NCI-H128 (cell line): ENCODE measurements around the gene COMT.

Source experiments
- DNase-seq: peaks from one replicate; lab custom pipeline; 2025; ENCODE audit not compliant: unreplicated experiment; lab: John Stamatoyannopoulos, UW

The COMT gene

DNA sequence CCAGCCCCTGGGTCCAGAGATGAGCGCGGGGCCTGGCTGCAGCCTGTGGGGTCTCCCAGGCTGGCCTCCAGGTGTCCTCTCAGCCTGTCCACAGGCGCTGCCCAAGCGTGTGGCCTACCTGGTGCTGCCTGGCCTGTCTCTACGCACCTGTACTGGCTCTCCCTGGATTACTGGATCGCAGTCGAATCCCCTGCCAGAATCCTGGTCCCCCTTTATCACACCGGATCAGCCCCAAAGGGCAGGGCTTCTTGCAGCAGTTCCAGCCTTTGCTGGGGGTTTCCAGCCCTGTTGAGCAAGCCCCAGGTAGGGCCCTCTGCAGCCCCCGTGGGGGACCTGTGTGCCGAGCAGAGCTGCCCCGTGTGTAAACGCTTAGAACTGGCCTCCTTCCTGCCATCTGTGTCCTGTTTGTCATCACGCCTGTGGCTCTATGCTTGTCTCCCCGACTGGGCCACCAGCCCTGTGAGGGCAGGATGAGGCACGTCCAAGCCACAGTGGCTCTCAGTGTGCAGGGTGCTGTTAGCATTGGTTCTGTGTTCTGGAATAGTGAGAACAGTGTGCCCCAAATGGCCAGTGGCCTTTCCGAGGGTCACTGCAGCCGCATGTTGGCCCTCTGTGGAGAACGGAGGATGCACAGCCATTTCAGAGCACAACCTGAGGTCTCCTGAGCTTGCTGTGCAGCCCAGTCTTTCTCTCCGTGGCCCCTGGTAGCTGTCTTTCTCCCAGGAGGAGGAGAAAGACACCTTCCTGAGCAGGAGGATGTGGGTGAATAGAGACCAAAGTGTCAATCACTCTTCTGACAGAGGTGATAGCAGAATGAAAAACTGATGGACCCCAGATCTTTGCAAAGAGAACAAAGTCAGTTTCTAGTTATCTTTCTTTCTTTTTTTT, 13.9 kb downstream of the COMT start:
- no peak for DNase-seq

DNA sequence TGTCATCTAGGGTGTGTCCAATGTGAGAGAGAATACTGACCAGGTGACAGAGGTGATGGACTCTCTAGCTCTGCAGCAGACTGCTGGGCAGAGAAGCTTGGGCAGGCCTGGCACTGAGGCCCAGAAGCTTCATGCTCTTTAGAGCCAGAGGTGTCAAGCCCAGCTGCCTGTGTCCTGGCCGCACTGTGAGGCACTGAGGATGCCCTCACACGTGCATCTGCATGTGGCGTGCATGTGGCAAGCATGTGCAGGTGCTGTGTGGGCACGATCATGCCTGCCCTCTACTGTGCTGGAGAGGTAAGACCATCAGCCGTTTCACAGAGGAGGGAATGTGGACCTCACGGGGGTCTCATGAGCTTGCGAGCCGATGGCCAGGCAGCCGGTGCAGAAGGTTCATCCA, 15.9 kb downstream of the COMT start:
- DNase-seq: no peak

DNA sequence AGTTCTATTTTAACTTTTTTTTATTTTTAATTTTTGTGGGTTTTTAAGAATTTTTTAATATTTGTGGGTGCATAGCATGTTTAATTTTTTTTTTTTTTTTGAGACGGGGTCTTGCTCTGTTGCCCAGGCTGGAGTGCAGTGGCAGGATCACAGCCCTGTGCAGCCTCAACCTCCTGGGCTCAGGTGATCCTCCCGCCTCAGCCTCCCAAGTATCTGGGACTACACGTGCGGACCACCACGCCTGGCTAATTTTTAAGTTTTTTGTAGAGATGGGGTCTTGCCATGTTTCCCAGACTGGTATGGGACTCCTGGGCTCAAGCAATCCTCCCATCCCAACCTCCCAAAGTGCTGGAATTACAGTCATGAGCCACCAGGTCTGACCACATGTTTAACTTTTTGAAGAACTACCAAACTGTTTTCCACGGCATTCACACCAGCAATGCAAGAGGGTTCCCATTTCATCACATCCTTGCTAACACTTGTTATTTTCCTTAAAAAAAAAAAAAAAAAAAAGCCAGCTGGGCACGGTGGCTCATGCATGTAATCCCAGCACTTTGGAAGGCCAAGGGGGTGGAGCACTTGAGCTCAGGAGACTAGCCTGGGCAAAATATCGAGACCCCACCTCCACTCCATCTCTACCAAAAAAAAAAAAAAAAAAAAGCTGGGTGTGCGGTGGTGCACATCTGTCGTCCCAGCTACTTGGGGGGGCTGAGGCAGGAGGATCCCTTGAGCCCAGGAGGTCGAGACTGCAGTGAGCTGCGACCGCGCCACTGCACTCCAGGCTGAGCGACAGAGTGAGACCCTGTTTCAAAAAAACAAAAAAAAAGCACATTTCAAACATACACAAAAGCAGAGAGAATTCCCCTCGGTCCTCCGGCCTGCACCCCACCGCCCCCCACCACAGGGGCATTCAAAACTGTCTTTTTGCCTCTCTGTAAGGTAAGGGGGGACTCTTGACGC, 16.8 kb downstream of the COMT start:
- no peak for DNase-seq

DNA sequence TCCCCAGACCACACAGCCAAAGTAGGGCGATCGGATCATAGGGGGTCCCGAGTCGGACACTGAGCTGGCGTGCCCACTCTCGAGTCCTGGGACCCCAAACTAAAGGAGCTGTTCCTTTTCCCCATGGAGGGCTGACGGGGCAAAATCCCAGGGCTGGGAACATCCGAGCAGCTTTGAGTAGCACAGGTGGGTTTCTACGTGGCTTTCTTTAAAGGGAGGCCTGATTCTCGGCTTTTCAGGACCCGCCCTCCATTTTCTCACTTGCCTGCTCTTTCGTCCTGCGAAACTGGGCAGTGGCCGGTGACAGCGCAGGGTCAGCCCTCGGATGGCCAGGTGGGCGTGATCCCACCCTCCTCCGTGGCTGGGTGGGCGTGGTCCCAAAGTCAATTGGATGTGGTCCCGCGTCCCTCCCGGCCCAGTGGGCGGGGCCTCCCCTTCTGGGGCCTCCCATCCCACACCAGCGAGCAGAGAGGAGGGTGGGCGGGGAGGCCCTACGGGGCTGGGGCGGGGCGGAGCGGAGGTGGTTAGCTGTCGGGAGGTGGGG, 17.5 kb downstream of the COMT start:
- DNase-seq: no peak

DNA sequence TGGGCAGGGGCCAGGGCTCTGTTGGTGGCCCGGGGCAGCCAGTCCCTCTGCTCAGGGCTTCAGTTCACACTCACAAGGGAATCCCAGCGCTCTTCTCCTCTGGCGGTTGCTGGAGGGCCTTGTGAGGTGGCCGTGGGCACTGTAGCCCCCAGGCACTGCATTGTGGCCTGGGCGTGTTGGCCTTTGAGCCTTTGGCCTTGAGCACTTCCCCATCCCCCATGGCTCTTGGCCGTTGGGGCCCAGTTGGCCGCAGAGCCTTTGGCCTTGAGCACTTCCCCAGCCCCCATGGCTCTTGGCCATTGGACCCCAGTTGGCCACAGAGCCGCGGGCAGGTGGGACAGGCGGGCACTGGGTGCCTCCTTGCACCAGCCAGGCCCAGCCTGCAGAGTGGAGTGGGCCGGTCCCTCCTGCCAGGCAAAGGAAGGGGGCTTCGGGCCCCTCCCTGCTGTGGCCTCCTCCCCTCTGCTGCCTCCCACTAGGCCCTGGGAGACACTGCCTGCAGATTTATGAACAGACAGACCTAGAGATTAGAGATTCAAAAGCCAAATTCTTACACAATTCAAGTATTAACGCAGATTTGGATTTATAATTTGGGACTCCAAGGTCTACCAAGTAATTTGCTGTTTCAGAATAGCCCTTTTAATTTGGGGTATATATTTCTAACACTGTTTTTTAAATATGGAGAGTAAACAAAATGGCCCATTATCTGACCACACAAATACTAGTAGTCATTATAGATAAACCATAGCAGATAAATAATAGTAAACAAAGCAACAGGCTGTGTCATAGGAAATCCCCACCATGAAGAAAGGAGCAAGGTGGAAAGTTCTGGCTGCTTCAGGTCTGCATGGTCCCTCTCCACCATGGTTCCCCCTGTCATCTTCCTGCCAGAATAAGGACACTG, 18.3 kb downstream of the COMT start:
- DNase-seq: no peak

DNA sequence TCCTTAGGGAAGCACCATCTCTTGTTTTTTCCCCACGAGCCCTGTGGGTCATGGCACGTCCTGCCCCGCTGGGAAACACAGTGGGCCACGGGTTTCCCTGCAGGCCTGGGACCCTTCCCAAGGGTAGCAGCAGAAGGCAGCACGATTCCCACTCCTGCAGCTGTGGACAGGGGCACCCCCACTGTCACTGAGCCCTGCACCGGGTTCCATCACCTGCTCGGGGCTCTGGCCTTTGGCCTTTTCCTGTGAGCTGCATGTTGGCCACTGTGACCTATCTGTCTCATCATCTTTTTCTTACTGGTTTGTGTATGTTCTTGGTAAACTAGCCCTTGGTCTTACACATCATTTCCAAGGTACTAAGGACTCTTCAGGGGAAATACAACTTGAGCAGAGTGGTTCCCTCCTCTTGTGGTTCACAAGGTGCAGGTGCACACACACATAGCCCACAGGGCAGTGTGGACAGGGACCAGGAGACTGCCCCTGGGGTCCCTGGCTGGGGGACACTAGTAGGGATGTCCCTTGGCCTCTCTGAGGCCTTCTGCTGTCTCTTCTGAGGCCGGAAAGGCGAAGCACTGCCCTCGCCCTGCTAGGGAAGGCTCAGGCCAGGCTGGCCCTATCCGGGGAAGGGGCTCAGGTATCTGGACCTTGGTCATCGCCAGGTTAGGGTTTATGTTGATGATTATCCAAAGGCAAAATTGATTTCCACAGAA, 19.1 kb downstream of the COMT start:
- no peak for DNase-seq

DNA sequence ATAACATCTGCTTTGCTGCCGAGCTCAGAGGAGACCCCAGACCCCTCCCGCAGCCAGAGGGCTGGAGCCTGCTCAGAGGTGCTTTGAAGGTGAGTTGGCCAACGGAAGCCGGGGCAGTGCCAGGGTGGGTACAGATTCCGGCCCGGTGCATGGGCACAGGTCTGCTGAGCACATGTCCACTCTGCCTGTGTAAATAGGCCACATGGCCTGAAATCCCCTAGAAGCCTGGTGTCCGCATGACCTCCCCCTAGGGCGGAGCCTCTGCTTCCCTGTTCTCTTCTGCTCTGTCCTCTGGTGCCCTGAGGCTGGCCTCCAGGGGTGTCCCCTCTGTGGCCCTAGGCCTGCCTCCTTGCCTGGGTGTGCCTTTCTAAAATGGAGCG, 19.6 kb downstream of the COMT start:
- DNase-seq: no peak

DNA sequence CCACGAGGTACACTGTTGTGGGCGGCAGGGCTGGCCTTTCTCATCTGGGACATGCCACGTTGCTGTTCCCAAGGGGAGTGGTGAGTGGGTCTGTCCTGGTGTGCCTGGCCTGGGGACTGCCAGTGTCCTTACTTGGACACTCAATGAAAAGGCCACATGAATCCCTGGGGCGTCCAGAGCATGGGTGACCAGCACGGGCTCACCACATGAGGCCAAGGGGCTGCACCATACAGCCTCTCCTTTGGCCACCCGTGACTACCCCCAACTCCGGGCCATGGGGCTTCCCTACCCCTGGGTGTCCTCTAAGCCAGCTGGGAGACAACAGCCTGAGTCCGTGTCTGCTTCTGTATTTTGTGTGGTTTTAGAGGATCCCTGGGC, 20.3 kb downstream of the COMT start:
- no peak for DNase-seq

DNA sequence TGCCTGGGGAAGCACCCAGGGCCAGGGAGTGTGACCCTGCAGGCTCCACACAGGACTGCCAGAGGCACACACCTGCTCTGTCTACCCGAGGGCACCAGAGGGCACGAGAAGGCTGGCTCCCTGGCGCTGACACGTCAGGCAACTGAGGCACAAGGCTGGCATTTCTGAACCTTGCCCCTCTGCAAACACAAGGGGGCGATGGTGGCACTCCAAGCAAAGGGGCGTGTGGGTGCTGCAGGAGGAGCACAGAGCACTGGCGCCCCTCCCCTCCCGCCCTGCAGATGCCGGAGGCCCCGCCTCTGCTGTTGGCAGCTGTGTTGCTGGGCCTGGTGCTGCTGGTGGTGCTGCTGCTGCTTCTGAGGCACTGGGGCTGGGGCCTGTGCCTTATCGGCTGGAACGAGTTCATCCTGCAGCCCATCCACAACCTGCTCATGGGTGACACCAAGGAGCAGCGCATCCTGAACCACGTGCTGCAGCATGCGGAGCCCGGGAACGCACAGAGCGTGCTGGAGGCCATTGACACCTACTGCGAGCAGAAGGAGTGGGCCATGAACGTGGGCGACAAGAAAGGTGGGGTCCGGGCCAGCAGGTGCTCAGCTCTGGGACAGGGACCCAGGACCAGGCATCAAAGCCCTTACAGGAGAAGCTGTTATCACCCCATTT, 20.8 kb downstream of the COMT start:
- peak; percentile 48 for DNase-seq

DNA sequence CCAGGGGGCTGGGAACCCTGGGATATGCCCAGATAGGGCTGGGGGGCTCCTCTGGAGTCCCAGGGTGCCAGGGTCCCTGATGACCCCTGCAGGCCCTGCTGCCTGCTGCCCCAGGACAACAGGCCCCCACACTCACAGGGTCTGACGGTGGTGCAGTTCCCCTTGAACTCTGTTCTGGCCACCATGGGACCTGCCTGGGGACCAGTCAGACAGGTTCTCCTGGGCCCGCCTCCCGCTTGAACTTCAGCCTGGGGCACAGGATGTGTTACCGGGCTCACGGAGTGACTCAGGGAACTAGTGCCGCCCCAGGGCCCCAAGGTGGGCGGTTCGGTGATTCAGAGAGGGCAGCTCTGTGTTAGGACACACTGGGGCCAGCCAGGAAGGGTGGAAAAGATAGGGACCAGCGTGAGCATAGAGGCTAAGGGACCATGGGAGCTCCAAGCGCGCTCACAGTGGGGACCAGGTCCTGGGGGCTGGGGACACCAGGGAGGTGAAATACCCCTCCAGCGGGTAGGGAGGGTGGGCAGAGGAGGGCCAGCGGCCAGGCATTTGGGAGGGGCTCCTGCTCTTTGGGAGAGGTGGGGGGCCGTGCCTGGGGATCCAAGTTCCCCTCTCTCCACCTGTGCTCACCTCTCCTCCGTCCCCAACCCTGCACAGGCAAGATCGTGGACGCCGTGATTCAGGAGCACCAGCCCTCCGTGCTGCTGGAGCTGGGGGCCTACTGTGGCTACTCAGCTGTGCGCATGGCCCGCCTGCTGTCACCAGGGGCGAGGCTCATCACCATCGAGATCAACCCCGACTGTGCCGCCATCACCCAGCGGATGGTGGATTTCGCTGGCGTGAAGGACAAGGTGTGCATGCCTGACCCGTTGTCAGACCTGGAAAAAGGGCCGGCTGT, 21.6 kb downstream of the COMT start:
- no peak for DNase-seq

DNA sequence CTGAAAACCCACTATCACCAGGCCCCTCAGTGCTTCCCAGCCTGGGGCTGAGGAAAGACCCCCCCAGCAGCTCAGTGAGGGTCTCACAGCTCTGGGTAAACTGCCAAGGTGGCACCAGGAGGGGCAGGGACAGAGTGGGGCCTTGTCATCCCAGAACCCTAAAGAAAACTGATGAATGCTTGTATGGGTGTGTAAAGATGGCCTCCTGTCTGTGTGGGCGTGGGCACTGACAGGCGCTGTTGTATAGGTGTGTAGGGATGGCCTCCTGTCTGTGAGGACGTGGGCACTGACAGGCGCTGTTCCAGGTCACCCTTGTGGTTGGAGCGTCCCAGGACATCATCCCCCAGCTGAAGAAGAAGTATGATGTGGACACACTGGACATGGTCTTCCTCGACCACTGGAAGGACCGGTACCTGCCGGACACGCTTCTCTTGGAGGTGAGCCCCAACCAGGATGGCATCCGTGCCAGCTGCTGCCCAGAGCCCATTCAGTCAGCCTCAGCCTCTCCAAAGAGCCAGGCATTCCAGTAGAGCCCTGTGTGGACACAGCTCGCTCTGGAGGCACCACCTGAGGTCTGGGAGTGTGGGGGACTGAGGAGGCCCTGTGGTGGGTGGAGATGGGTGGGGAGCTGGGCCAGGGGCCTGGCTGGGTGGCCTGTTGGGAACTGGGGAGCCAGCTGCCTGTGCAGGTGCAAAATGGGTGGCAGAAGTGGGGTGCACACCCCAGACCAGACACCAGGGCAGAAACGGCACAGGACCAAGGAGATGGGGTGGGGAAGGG, 22.5 kb downstream of the COMT start:
- no peak for DNase-seq

DNA sequence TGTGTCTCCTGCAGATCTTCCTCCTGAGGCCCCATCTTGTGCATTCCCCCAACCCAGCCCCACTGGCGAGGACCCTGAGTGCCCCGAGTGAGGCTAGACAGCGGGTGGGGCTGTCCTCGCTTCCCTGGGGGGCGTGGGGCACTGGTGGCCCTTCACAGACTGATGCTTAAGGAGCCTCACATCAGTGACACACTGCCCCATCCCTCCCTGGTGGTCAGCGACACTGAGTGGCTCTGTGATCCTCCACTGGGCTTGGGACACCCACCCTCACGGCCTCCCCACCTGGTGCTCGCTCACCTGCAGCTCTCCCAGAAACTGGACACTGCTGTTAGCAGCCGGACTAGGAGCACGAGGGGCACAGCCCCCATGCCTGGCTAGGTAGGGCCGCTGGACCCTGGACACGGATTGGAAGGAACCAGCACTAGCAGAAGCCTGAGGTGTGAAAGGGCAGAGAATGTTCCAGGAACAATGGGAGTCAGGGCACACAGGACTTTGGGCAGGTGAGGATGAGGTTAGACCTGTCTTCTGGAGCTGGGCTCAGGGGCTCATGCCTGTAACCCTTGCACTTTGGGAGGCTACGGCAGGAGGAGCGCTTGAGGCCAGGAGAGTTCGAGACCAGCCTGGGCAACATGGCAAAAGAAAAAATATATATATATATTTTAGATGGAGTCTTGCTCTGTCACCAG, 23.3 kb downstream of the COMT start:
- no peak for DNase-seq

DNA sequence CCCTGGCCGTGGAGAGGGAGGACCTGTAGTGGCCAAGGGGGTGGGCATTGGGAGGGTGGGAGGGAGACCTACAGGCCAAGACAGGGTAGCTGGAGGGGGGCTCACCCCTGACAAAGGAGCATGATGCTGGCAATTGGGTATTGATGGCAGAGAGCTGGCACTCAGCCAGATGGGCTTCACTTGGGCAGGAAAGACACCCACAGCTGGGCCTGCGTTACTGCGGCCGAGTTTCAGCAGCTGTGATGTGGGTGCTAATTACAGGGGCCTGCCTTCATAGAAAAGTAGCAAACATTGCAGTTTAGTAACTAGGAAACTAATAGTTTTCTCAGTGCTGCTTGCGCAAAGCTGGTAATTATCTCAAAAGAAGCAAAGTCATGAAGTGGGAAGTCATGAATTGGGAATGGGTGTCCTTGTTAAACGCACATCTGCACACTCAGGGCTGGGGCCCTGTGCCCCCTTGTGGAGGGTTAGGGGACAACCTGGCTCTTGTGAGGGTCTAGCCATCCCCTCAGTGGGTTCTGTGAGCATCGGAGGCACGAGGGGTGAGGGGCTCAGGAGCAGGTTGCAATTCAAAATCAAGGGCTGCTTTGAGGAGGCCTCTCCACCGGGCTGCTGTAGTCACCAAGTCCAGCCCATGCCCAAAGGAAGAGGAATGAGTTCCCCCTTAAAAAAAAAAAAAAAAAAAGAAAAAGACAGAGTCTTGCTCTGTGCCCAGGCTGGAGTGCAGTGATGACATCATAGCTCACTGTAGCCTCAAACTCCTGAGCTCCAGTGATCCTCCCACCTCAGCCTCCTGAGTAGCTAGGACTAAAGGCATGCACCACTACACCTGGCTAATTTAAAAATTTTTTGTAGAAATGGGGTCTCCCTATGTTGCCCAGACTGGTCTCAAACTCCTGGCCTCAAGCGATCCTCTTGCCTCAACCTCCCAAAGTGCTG, 24.5 kb downstream of the COMT start:
- DNase-seq: no peak

DNA sequence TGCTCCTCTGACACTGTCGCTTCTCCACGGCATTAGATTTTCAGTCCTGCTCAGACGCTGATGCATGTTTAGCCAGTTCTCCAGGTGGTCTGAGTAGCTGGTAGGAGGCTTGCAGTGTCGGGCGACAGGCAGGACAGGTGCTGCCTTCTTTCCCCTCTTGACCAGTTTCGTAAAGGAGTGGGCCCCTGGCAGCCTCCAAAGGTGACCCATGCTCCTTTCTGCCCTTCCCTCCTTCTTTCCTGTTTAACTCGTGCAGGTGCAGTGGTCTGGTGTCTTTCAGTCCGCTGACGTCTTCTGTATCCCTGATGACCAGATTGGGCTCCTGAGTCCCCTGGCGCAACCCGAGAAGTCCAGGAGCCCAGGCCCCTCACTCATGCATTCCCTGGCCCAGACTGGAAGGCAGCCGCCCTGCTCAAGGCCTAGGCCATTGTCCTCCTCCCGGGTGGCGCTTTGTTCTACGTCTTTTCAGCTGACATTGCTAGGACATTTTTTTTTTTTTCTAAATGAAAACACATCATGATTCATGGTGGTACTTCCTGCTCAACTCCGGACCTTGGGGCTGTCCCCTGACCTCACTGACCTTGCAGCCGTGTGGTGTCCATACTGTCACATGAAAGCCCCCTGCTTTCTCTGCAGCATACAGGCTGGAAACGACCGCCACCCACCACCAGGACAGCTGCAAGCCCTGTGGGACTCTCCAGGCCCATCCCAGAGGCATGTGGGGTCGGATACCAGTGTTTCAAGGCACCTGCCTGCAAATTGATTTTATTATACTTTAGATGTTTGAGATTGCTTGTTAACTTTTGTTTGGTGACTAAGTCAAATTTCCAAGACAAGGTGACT, 25.6 kb downstream of the COMT start:
- DNase-seq: no peak

DNA sequence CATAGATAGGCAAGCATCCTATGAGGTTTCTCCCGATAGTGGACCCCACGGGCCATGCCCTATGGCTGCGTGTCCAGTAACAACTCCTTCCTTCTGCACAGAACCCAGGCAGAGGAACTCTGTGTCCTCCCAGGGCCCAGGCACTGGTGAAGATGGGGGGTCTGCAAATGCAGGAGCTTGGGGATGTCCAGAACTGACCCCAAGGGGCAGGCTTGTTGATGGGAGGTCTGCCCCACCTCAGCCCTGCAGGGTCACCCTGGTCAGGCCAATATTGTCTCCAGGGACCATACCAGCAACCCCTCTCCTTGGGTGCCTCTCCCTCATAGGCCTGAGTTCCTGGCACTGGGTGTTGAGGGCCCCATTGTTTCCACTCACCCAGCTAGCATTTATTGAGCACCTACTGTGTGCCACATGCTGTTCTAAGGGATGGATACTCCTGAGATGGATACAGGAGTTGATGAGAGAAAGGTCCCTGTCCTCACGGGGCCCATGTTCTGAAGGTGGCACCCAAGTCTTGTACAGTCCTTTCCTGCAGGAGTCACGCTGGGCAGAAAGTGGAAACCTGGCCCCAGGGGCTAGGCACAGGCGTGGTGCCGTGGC, 26.4 kb downstream of the COMT start:
- no peak for DNase-seq
